PC-9 (cell line): ENCODE results near the gene GATAD2A. TPM values are rescaled to one million over a fixed set of nuclear protein-coding genes. Genes with fewer than 3 reads are reported as not detected.

Experiments used
- BruUV-seq: library from RNA; stranded (reverse); fragments of 400-500 nt; replicated peaks from 2 replicates; lab custom pipeline; 2021; lab: Mats Ljungman, UMichigan
- CTCF ChIA-PET: fragments of 300-600 bp; sonication (Branson Sonifier 250); formaldehyde crosslinking; loops from one replicate; lab custom pipeline; 2022; ENCODE audit warnings: antibody characterized with exemption; lab: Charles Lee
- POLR2A ChIA-PET: fragments of 300-600 bp; sonication (Branson Sonifier 250); formaldehyde crosslinking; loops from one replicate; lab custom pipeline; 2022; ENCODE audit warnings: antibody characterized with exemption; ENCODE audit not compliant: unreplicated experiment; lab: Charles Lee
- DNase-seq, 2 experiments: peaks; one replicate each; pipeline versions ENCODE4 v3.0.0 to v3.0.0-alpha.2; 2015 to 2022; ENCODE audit warnings: mixed read lengths in 1 of 2
- H2AFZ ChIP-seq: fragments of 200-600 bp; sonication (generic); 2 replicates; pipeline ENCODE4 v1.8.1; 2017; ENCODE audit warnings: antibody characterized with exemption
- H3F3A ChIP-seq: fragments of 200-600 bp; sonication (generic); 2 replicates; pipeline ENCODE4 v1.8.1; 2017; ENCODE audit warnings: antibody characterized with exemption, mild to moderate bottlenecking, low read depth; ENCODE audit not compliant: insufficient read depth
- H3K27ac ChIP-seq: fragments of 200-600 bp; sonication (generic); 2 replicates; pipeline ENCODE4 v1.6.1; 2016; ENCODE audit warnings: mixed run types
- H3K27me3 ChIP-seq: fragments of 200-600 bp; sonication (generic); 2 replicates; pipeline ENCODE4 v1.6.1; 2016; ENCODE audit warnings: low read depth, mixed run types; ENCODE audit not compliant: insufficient read depth
- H3K36me3 ChIP-seq: fragments of 200-600 bp; sonication (generic); 2 replicates; pipeline ENCODE4 v1.6.1; 2016; ENCODE audit warnings: low read depth, mixed run types
- H3K4me1 ChIP-seq: fragments of 200-600 bp; sonication (generic); replicated peaks from 2 replicates; pipeline ENCODE4 v1.6.1; 2016; ENCODE audit warnings: mixed run types; ENCODE audit not compliant: insufficient read depth
- H3K4me2 ChIP-seq: fragments of 200-600 bp; sonication (generic); 2 replicates; pipeline ENCODE4 v1.6.1; 2017; ENCODE audit warnings: mixed run types
- H3K4me3 ChIP-seq: fragments of 200-600 bp; sonication (generic); 2 replicates; pipeline ENCODE4 v1.6.1; 2016; ENCODE audit warnings: mixed run types
- H3K79me2 ChIP-seq: fragments of 200-600 bp; sonication (generic); 2 replicates; pipeline ENCODE4 v1.6.1; 2017; ENCODE audit warnings: low read depth, mixed run types
- H3K9me2 ChIP-seq: fragments of 200-600 bp; sonication (generic); 2 replicates; pipeline ENCODE4 v1.8.1; 2017; ENCODE audit warnings: mild to moderate bottlenecking; ENCODE audit not compliant: insufficient read depth
- H3K9me3 ChIP-seq: fragments of 200-600 bp; sonication (generic); 2 replicates; pipeline ENCODE4 v1.8.1; 2016; ENCODE audit warnings: low read depth; ENCODE audit not compliant: insufficient read depth
- H4K20me1 ChIP-seq: fragments of 200-600 bp; sonication (generic); 2 replicates; pipeline ENCODE4 v1.8.1; 2017; ENCODE audit not compliant: insufficient read depth
- CTCF ChIP-seq: fragments of 200-600 bp; sonication (generic); conservative IDR thresholded peaks from 2 replicates; pipeline ENCODE4 v1.6.1; 2017; ENCODE audit warnings: mixed run types, antibody characterized with exemption, mild to moderate bottlenecking, moderate library complexity
- EZH2 ChIP-seq: fragments of 200-600 bp; sonication (generic); IDR thresholded peaks from 2 replicates; pipeline ENCODE4 v1.8.0; 2017; ENCODE audit warnings: antibody characterized with exemption, low read depth
- intact Hi-C: fragments of 100-400 bp; cut with micrococcal nuclease; formaldehyde crosslinking; loops from one replicate; pipeline ENCODE4 v1.10.0; 2022; ENCODE audit not compliant: unreplicated experiment
- total RNA-seq: library from RNA; stranded (reverse); gene quantifications from 2 replicates; pipeline ENCODE4 v1.2.3, GENCODE V29; 2021

The GATAD2A gene
- total RNA-seq, 1 experiment from 2014 or later, result 129 TPM

GRCh38 chr19:19544257-19544953 is 138.9 kb downstream of the GATAD2A start:
- ChIA-PET POLR2A (no interaction called here), CTCF (interaction anchor here (0.6 kb wide), 1 partner anchor 353 kb away, joined by 5 read pairs; no protein-coding TSS in a partner anchor)
- Histone ChIP-seq H3K9me2 (no peaks in the 10 kb centered on the region), H3K27me3 (no peaks in the 10 kb centered on the region), H2AFZ (no peak overlapping the region), H3K4me2 (no peak overlapping the region), H3K27ac (no peak overlapping the region), H3K4me1 (peaks cover 11% of the 10 kb centered on the region), H3K36me3 (no peaks in the 10 kb centered on the region), H4K20me1 (no peaks in the 10 kb centered on the region), H3F3A (peaks cover 14% of the 10 kb centered on the region; the same call in 1 of the 2 replicates), H3K9me3 (no peaks in the 10 kb centered on the region), H3K79me2 (no peaks in the 10 kb centered on the region), H3K4me3 (no peak overlapping the region)
- TF ChIP-seq CTCF, result no peak
- no peak for TF ChIP-seq EZH2
- DNase-seq, result no peak
- BruUV-seq, result no TSS peak
- intact Hi-C loops, result no loop called here

- intact Hi-C loops, result no loop called here
- Histone ChIP-seq H3K9me3 (no peaks in the 10 kb centered on the region), H3K27me3 (no peaks in the 10 kb centered on the region), H3K27ac (no peak overlapping the region), H4K20me1 (no peaks in the 10 kb centered on the region), H3K4me2 (no peak overlapping the region), H3K4me3 (no peak overlapping the region), H3K9me2 (no peaks in the 10 kb centered on the region), H3K79me2 (no peaks in the 10 kb centered on the region), H3K36me3 (no peaks in the 10 kb centered on the region), H3K4me1 (peaks cover 11% of the 10 kb centered on the region), H2AFZ (no peak overlapping the region), H3F3A (peaks cover 7% of the 10 kb centered on the region; the same call in 1 of the 2 replicates)
- BruUV-seq, result no TSS peak
- ChIA-PET POLR2A (no interaction called here), CTCF (no interaction called here)
- TF ChIP-seq CTCF, result no peak
- no peak for TF ChIP-seq EZH2
- DNase-seq, result no peak
These were observed 139.6 kb downstream of the GATAD2A start for GRCh38 chr19:19544954-19545591.

GRCh38 chr19:19545707-19546106 is 140.2 kb downstream of the GATAD2A start:
- no peaks in the 10 kb centered on the region for H3K9me3 ChIP-seq
- no peaks in the 10 kb centered on the region for H3K27me3 ChIP-seq
- H3K79me2 ChIP-seq, result no peaks in the 10 kb centered on the region
- ChIA-PET CTCF (no interaction called here), POLR2A (no interaction called here)
- no peak for DNase-seq
- H3K27ac ChIP-seq, result no peak overlapping the region
- no peaks in the 10 kb centered on the region for H3K9me2 ChIP-seq
- no peaks in the 10 kb centered on the region for H4K20me1 ChIP-seq
- H3K4me1 ChIP-seq, result peaks cover 11% of the 10 kb centered on the region
- no peak overlapping the region for H3K4me2 ChIP-seq
- intact Hi-C loops, result loop anchor here (2.0 kb wide), 1 partner anchor 83 kb away; the partner anchor contains the start of gene LPAR2
- TF ChIP-seq EZH2, result no peak
- TF ChIP-seq CTCF, result no peak
- H3K36me3 ChIP-seq, result no peaks in the 10 kb centered on the region
- peaks cover 6% of the 10 kb centered on the region; the same call in 1 of the 2 replicates for H3F3A ChIP-seq
- H3K4me3 ChIP-seq, result no peak overlapping the region
- H2AFZ ChIP-seq, result no peak overlapping the region
- BruUV-seq, result no TSS peak
